ENCODE data around the gene NFIX. TPM values are rescaled to one million over a fixed set of nuclear protein-coding genes. Genes with fewer than 3 reads are reported as not detected.

The NFIX gene
- total and polyA plus RNA-seq, 9 of the 15 experiments (the other 6 are each of a cell fraction or from before 2014, with no cell fraction given): 0.28 to 26.8 (median 5.4) TPM

GRCh38 chr19:13102666-13103580 lies 107.6 kb downstream of the NFIX start, which contains the start of gene LYL1 (continued):
- no peak; the same call in 1 of the 2 replicates for TF ChIP-seq CHAMP1 (IDR thresholded peaks at IDR 0.05)
- TF ChIP-seq NELFE (IDR thresholded peaks at IDR 0.05; ENCODE audit: insufficient read depth, insufficient read length): no peak
- peak; percentile 10; the same call in 1 of the 2 replicates for TF ChIP-seq POLR2AphosphoS2 (IDR thresholded peaks at IDR 0.05; ENCODE audit: low read length)
- TF ChIP-seq CC2D1A (IDR thresholded peaks at IDR 0.05): peak; percentile 93; the same call in 1 of the 2 replicates
- TF ChIP-seq MBD1 (CRISPR knock-in tag; IDR thresholded peaks at IDR 0.05): no peak
- no peak for TF ChIP-seq ZNF518B (CRISPR knock-in tag; IDR thresholded peaks at IDR 0.05)
- peak; percentile 51; the same call in 1 of the 2 replicates for TF ChIP-seq TCF7L2 (IDR thresholded peaks at IDR 0.05; ENCODE audit: low read depth, low read length)
- TF ChIP-seq POLR2B (IDR thresholded peaks at IDR 0.05; ENCODE audit: low read depth, partially characterized antibody): peak; percentile 47
- TF ChIP-seq ZNF644 (tag; IDR thresholded peaks at IDR 0.05; ENCODE audit: low read depth): peak; percentile 92
- no peak for TF ChIP-seq DLX4 (CRISPR knock-in tag; IDR thresholded peaks at IDR 0.05)
- TF ChIP-seq ZC3H4 (CRISPR knock-in tag; IDR thresholded peaks at IDR 0.05; ENCODE audit: borderline replicate concordance): no peak; the same call in 1 of the 2 replicates
- no peak for TF ChIP-seq ARHGAP35 (IDR thresholded peaks at IDR 0.05; ENCODE audit: partially characterized antibody)
- peak; percentile 26; the same call in 1 of the 2 replicates for TF ChIP-seq KDM2B (CRISPR knock-in tag; IDR thresholded peaks at IDR 0.05)
- peak; percentile 92 for TF ChIP-seq POLR2G (IDR thresholded peaks at IDR 0.05; ENCODE audit: low read depth, low read length)
- TF ChIP-seq HNRNPUL1 (IDR thresholded peaks at IDR 0.05; ENCODE audit: low read length): no peak
- TF ChIP-seq TAF15 (IDR thresholded peaks at IDR 0.05; ENCODE audit: low read depth, low read length): no peak
- TF ChIP-seq ZBTB12 (CRISPR knock-in tag; IDR thresholded peaks at IDR 0.05): peak; percentile 40; the same call in 1 of the 2 replicates
- TF ChIP-seq HNRNPL (IDR thresholded peaks at IDR 0.05; ENCODE audit: low read depth, low read length): peak; percentile 68; the same call in 1 of the 2 replicates
